Diencephalon (tissue), 1 donor: ENCODE data around the gene OR2T2. TPM values are rescaled to one million over a fixed set of nuclear protein-coding genes. Genes with fewer than 3 reads are reported as not detected.

Experiments used
- total RNA-seq: library from RNA; depleted of rRNA; stranded (reverse); fragments of >200 nt; gene quantifications from one replicate; pipeline ENCODE4 v1.2.3, GENCODE V29; 2014

Gene OR2T2
- not detected for total RNA-seq

GRCh38 chr1:248445399-248445798, at the start of gene OR2T2:
Gene OR2T2, plus strand, starts transcription at chr1:248445637. Its CDS starts 7,161 bp downstream, at chr1:248452798.

GRCh38 chr1:248402748-248403147, 42.7 kb upstream of the OR2T2 start, which contains the start of gene OR2T1:
Gene OR2T1, plus strand, starts transcription at chr1:248403048. Its CDS starts 3,100 bp downstream, at chr1:248406148.

GRCh38 chr1:248473051-248473450, 27.6 kb downstream of the OR2T2 start, which contains the start of gene OR2T3:
Gene OR2T3, plus strand, starts transcription at chr1:248473351. Its CDS starts 0 bp downstream, at chr1:248473351.

GRCh38 chr1:248488289-248488688, 42.9 kb downstream of the OR2T2 start, which contains the start of gene OR2T5:
Gene OR2T5, plus strand, starts transcription at chr1:248488589. Its CDS starts 0 bp downstream, at chr1:248488589.

Other genes starting within 250 kb of the OR2T2 start
- gene OR2M3, start 248.4 kb upstream of the OR2T2 start, total RNA-seq, result 0.46 TPM
- gene OR2M4, start 214.2 kb upstream of the OR2T2 start, total RNA-seq, result 0.46 TPM
- not detected for gene OR2T33, start 167.7 kb upstream of the OR2T2 start, total RNA-seq
- not detected for gene OR2T12, start 142.2 kb upstream of the OR2T2 start, total RNA-seq
- gene OR2M7, start 121.1 kb upstream of the OR2T2 start, total RNA-seq, result not detected
- gene OR14C36, start 96.9 kb upstream of the OR2T2 start, total RNA-seq, result not detected
- 0.46 TPM for gene OR2T4, start 84.0 kb upstream of the OR2T2 start, total RNA-seq
- 0.46 TPM for gene OR2T6, start 69.9 kb upstream of the OR2T2 start, total RNA-seq
- gene OR2T1, start 42.6 kb upstream of the OR2T2 start, total RNA-seq, result not detected
- not detected for gene OR2T3, start 27.7 kb downstream of the OR2T2 start, total RNA-seq
- not detected for gene OR2T5, start 43.0 kb downstream of the OR2T2 start, total RNA-seq
- gene OR2G6, start 62.4 kb downstream of the OR2T2 start, total RNA-seq, result not detected
- gene OR2T29, start 117.1 kb downstream of the OR2T2 start, total RNA-seq, result 0.23 TPM
- gene OR2T34, start 129.1 kb downstream of the OR2T2 start, total RNA-seq, result not detected
- not detected for gene OR2T10, start 152.1 kb downstream of the OR2T2 start, total RNA-seq
- not detected for gene OR2T11, start 189.5 kb downstream of the OR2T2 start, total RNA-seq
- not detected for gene OR2T35, start 199.6 kb downstream of the OR2T2 start, total RNA-seq
- gene OR2T27, start 209.9 kb downstream of the OR2T2 start, total RNA-seq, result not detected